Articular chondrocyte of knee joint (primary cell): ENCODE measurements around the gene MUCL1. TPM values are rescaled to one million over a fixed set of nuclear protein-coding genes. Genes with fewer than 3 reads are reported as not detected.

Source experiments
- total RNA-seq: library from RNA; depleted of rRNA; stranded (reverse); fragments of >200 nt; gene quantifications from 2 replicates; pipeline ENCODE4 v1.2.3, GENCODE V29; 2012

The MUCL1 gene, protein sequence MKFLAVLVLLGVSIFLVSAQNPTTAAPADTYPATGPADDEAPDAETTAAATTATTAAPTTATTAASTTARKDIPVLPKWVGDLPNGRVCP
- not detected in 2 replicates for total RNA-seq

DNA sequence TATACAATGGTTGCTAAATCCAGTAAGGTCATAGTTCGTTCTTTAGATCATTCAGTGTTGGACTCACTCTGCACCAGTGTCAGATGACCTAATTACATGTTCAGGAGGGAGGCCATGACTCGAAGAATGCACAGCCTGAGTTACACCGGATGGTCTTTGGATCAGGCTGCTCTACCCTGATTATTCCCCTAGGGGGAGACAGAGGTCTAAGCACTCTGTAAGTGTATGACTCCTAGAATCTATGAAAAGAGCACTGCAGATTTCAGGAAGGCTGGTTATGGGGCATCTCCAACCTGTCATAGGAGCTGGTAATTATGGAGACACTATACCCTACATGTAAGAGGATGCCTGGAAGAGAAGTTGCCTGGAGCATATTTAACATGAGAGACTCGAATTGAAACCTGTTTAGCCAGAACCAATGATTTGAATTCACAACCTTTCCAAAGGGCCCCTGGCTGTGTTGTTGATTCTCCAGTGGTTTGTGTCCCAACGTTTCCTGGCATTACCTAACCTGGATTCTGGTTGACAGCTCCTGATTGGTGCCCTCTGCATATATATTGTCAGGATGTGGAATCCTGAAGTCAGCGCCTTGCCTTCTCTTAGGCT is at the start of gene MUCL1:
MUCL1 (plus strand) TSS at position 584 of the 606 bp plus-strand sequence. CDS start 67 bp downstream, outside the sequence.

Other genes with a start within 250 kb of the MUCL1 start
- not detected in 2 replicates for gene LACRT, start 219.6 kb upstream of the MUCL1 start, total RNA-seq
- not detected in 2 replicates for gene DCD, start 206.2 kb upstream of the MUCL1 start, total RNA-seq
- not detected in 2 replicates for gene TESPA1, start 130.2 kb downstream of the MUCL1 start, total RNA-seq
- gene NEUROD4, start 165.5 kb downstream of the MUCL1 start, total RNA-seq, result not detected in 2 replicates